IPS DF 19.7 (cell line): Measurements from ENCODE around the gene QSOX1.
"Not testable (repeated sequence)": the region's sequence is repeated elsewhere in the genome, so short reads cannot be mapped to it uniquely, and the experiment has no call there.

ENCODE experiments used
- DNase-seq: peaks from one replicate; pipeline ENCODE4 v3.0.0-alpha.2; 2013; ENCODE audit warnings: low read depth, low spot score

QSOX1 gene

GRCh38 chr1:180154325-180155181 lies at the start of gene QSOX1:
Gene QSOX1 (plus strand): TSS chr1:180154869. CDS start chr1:180154908, 39 bp downstream.
- no peak for DNase-seq

- DNase-seq = no peak
These were observed 42.6 kb upstream of the QSOX1 start for GRCh38 chr1:180112091-180112490.

GRCh38 chr1:180112984-180113647 lies 41.6 kb upstream of the QSOX1 start:
- no peak for DNase-seq

- DNase-seq = no peak
These were observed 40.2 kb upstream of the QSOX1 start for GRCh38 chr1:180114396-180114945.

- DNase-seq = no peak
These were observed 37.5 kb upstream of the QSOX1 start for GRCh38 chr1:180116964-180117763.

- DNase-seq = no peak
These were observed 36.9 kb upstream of the QSOX1 start for GRCh38 chr1:180117764-180118116.

GRCh38 chr1:180119837-180120236 lies 34.8 kb upstream of the QSOX1 start:
- DNase-seq = no peak

GRCh38 chr1:180123463-180123936 lies 31.2 kb upstream of the QSOX1 start:
- DNase-seq = no peak

- no peak for DNase-seq
These were observed 24.0 kb upstream of the QSOX1 start for GRCh38 chr1:180130651-180131050.

- DNase-seq = no peak
These were observed 23.2 kb upstream of the QSOX1 start for GRCh38 chr1:180131510-180131909.

- no peak for DNase-seq
These were observed 21.5 kb upstream of the QSOX1 start for GRCh38 chr1:180133193-180133592.

GRCh38 chr1:180133688-180134087 lies 21.0 kb upstream of the QSOX1 start:
- DNase-seq = not testable (repeated sequence)

GRCh38 chr1:180135535-180135934 lies 19.1 kb upstream of the QSOX1 start:
- DNase-seq = no peak

GRCh38 chr1:180136331-180136967 lies 18.2 kb upstream of the QSOX1 start:
- no peak for DNase-seq

GRCh38 chr1:180136968-180137356 lies 17.7 kb upstream of the QSOX1 start:
- no peak for DNase-seq

GRCh38 chr1:180137776-180138175 lies 16.9 kb upstream of the QSOX1 start:
- no peak for DNase-seq

- DNase-seq = no peak
These were observed 13.2 kb upstream of the QSOX1 start for GRCh38 chr1:180141381-180141934.

- no peak for DNase-seq
These were observed 11.3 kb upstream of the QSOX1 start for GRCh38 chr1:180143359-180143758.

GRCh38 chr1:180144659-180145357 lies 9.9 kb upstream of the QSOX1 start:
- DNase-seq = no peak

- DNase-seq = no peak
These were observed 9.2 kb upstream of the QSOX1 start for GRCh38 chr1:180145446-180145845.
